ENCODE results near the gene NTPCR.
"Not testable (repeated sequence)": the region's sequence is repeated elsewhere in the genome, so short reads cannot be mapped to it uniquely, and the experiment has no call there.

Gene NTPCR

GRCh38 chr1:232925421-232926220 lies 24.8 kb upstream of the NTPCR start:
- in situ Hi-C loops (cut with HindIII; ENCODE audit: low sequenced_read_pairs) = no loop called here

DNA sequence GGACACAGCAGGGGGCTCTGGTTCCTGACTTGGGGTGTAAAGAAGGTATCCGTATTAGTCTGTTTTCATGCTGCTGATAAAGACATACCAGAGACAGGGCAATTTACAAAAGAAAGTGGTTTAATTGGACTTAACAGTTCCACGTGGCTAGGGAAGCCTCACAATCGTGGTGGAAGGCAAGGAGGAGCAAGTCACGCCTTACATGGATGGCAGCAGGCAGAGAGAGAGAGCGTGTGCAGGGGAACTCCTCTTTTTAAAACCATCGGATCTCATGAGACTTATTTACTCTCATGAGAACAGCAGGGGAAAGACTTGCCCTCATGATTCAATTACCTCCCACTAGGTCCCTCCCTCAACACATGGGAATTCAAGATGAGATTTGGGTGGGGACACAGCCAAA lies 23.2 kb upstream of the NTPCR start:
- in situ Hi-C loops (cut with HindIII; ENCODE audit: low sequenced_read_pairs) = not testable (repeated sequence)

GRCh38 chr1:232927830-232928505 lies 22.4 kb upstream of the NTPCR start:
- in situ Hi-C loops (cut with HindIII; ENCODE audit: low sequenced_read_pairs) = no loop called here

- in situ Hi-C loops (cut with HindIII; ENCODE audit: low sequenced_read_pairs) = no loop called here
Observed at GRCh38 chr1:232932486-232933425, 17.7 kb upstream of the NTPCR start.

GRCh38 chr1:232936941-232937340 lies 13.5 kb upstream of the NTPCR start:
- in situ Hi-C loops (cut with HindIII; ENCODE audit: low sequenced_read_pairs) = no loop called here

DNA sequence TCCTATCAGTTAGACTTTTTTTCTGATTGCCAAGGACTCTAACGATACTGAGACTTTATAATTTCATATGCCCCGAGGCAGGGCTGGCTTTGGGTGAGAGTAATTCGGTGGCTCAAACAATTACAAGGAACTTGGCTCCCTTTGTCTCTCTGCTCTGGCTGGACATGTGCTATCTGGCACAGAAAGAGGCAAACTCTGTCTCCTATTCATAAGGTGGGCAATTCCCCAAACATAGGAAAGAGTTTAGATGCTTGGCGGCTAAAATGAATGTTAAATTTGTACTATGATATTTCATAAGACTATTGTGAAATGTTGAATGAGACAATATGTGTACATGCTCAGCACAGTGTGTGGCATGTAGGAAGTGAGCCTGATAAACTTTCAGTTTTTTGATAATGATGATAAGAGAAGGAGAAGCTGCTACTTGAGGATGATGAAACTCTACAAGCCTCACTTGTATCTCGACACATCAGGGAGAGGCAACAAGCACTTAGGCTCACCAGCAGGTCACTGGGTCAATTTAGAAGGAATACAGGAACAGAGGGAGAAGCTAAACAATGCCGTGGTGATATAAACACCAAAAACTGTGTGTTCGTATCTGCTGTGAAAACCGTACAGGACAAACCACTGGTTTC lies 12.6 kb upstream of the NTPCR start:
- in situ Hi-C loops (cut with HindIII; ENCODE audit: low sequenced_read_pairs) = no loop called here

DNA sequence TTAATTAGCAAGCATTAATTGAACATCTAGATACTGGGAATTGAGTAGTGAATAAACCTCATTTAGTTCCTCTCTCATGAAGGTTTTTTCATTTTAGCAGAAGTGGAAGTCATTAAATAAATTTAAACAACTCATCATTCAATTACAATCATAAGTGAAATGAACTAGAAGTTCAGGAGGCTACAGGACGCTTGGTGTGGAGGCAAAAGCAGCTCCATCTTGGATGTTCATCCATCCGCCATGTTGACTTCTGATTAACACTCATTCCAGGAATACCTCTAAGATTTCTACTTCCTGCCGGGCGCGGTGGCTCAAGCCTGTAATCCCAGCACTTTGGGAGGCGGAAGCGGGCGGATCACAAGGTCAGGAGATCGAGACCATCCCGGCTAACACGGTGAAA lies 11.5 kb upstream of the NTPCR start:
- in situ Hi-C loops (cut with HindIII; ENCODE audit: low sequenced_read_pairs) = no loop called here

DNA sequence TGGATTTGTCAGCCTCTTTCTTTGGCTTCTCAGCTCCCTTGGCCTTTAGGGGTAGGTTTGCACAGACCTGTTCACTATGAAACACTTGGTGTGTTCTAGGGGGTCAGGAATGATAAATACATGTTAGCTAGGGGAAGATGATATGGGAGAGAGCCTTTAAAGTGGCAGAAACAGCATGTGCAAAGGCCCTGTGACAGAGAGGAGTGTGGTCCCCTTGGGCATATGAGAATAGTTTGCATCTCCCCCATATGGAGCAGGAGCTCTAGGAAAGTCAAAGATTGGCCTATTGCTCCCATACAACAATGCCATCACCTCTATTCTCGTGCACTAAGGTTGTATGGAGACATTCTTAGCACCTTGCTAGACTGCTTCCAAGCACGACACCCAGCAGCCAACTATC lies 10.7 kb upstream of the NTPCR start:
- in situ Hi-C loops (cut with HindIII; ENCODE audit: low sequenced_read_pairs) = no loop called here

DNA sequence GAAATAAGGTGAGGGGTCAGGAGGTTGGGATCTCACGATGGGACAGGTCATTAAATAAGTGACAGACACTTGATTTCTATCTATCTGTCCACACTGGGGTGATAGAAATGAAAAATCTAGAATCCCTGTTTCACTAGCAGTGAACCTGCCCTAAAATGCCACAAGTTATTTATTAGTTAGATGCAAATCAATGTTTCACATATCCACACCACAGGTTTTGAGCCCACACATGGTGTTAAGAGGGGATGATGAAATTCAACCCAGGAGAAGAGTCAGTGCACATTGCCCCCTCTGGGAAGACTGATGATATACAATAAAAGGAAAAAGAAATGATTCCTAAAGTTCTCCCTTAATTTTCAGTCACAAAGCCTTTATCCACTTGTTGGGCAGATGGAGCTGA lies 10.1 kb upstream of the NTPCR start:
- in situ Hi-C loops (cut with HindIII; ENCODE audit: low sequenced_read_pairs) = no loop called here

- in situ Hi-C loops (cut with HindIII; ENCODE audit: low sequenced_read_pairs) = no loop called here
Observed at GRCh38 chr1:232942413-232943294, 7.8 kb upstream of the NTPCR start.

DNA sequence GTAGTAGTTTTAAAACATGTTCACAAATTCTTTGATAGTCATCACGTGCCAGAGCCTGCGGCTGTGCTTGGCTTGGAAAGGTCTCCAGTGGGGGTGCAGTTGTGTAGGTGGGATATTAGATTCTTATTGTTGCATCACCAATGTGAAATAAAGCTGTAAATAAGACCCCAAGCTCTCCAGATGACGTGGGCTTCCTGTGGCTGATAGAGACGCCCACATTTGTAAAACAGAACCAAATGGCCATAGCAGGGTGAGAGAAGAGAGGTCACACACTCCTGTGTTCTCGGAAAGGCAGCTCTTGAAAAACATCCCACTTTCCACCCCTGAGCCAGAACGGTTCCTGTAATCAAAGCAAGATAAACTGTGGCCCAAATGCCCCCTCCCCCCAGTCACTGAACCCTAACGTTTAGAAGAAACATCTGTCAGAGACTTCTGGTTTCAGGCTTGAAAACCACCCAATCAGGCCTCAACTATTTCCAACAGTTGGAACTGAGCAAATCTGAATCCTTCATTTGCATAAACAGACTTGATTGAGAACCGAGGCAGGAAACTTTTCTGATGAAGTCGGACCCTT lies 6.6 kb upstream of the NTPCR start:
- in situ Hi-C loops (cut with HindIII; ENCODE audit: low sequenced_read_pairs) = no loop called here

GRCh38 chr1:232944347-232944746 lies 6.1 kb upstream of the NTPCR start:
- in situ Hi-C loops (cut with HindIII; ENCODE audit: low sequenced_read_pairs) = no loop called here

GRCh38 chr1:232949636-232950196 lies 695 bp upstream of the NTPCR start:
- in situ Hi-C loops (cut with HindIII; ENCODE audit: low sequenced_read_pairs) = no loop called here

- in situ Hi-C loops (cut with HindIII; ENCODE audit: low sequenced_read_pairs) = no loop called here
Observed at GRCh38 chr1:232951180-232951579, 769 bp downstream of the NTPCR start.

DNA sequence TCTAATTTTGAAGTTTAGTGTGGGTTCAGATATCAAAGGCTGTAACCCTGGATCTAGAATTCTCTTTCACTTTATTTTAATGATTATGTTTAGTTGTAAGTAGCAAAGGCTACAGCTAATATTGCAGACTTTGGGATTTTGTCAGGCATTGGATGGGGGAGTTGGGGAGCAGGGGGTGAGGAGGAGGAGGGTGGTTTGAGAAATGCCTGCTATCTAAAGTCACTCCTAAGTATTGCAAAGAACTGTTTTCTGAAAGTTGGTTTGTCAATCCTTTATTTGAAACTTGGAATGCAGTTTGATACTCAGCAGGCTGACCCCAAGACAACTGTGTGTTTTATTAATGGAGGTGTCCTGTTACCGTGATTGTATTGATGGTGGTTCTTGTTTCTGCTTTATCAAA lies 1.2 kb downstream of the NTPCR start:
- in situ Hi-C loops (cut with HindIII; ENCODE audit: low sequenced_read_pairs) = no loop called here

- in situ Hi-C loops (cut with HindIII; ENCODE audit: low sequenced_read_pairs) = no loop called here
Observed at GRCh38 chr1:232952514-232953499, 2.4 kb downstream of the NTPCR start.

DNA sequence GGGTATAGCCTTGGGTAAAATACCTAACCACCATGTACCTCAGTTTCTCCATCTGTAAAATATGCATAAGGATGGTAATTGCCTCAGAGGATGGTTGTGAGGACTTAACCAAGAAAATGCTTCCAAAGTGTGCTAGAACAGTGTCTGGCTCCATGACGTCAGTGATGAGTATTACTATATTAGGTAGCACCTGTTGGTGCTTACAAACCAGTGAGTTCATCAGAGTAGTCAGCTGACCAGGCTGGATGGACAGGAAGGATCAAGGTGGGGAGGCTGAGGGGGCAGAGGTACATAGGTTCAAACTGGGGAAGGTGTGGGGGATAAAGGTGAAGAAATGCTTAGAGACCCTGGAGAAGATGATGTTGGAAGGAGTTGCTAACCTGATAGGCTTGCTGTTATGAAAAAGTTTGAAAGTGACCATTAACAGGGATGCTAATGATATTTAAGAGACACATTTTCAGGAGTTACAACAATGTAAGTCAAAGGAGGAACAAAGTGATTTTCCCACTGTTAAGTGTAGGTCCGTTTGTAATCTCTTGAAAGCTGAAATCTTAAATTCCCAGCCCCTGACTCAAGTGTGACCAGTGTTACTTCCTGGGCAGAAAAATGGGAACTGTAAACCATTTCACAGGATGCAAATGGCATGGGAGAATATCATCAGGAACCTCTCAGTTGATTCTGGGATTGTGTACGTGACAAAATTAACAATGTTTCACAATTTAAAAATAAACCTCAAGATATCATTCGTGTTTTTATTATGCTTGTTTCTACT lies 4.4 kb downstream of the NTPCR start:
- in situ Hi-C loops (cut with HindIII; ENCODE audit: low sequenced_read_pairs) = no loop called here
